Fibroblast of mammary gland (primary cell): ENCODE measurements around the gene SORCS2.

ENCODE experiments used
- DNase-seq: peaks from one replicate; pipeline ENCODE4 v3.0.0-alpha.2; 2010; ENCODE audit warnings: low read depth
- H3K4me3 ChIP-seq: 2 replicates; pipeline ENCODE4 v1.5.1; 2011; ENCODE audit warnings: low read depth, mild to moderate bottlenecking, low read length, moderate library complexity; ENCODE audit not compliant: control insufficient read depth
- TF ChIP-seq, protein P1 (sequence below): conservative IDR thresholded peaks from 2 replicates; pipeline ENCODE4 v1.5.1; 2011; ENCODE audit warnings: low read depth, low read length, inconsistent platforms; ENCODE audit not compliant: control insufficient read depth, insufficient read depth

The SORCS2 gene

DNA sequence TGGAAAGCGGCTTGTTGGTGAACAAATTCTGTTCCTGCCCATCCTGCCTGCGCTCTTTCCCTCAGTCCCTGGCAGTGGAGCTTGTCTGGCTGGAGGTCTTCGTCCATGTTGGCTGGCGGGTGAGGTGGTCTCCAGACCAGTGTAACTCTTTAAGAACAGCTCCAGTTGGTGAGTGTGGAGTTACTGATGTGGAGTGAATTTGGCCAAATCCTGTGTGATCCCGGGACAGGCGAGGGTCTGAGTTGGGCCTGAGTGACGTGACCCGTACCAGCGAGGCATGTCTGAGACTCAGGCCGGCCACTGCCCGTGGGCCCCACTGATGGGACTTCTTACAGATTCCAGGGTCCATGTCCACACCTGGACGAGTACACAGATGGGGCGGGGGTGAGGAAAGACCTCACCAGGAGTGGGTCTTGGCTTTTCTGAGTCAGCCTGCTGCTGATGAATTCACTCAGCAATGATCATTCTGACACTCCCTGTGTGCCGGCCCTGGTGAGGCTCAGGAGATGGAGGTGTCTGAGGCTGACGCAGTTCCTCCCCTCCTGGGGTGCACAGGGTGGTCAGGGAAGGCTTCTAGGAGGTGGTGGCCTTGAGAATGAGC is 196.9 kb downstream of the SORCS2 start:
- TF ChIP-seq, protein P1, sequence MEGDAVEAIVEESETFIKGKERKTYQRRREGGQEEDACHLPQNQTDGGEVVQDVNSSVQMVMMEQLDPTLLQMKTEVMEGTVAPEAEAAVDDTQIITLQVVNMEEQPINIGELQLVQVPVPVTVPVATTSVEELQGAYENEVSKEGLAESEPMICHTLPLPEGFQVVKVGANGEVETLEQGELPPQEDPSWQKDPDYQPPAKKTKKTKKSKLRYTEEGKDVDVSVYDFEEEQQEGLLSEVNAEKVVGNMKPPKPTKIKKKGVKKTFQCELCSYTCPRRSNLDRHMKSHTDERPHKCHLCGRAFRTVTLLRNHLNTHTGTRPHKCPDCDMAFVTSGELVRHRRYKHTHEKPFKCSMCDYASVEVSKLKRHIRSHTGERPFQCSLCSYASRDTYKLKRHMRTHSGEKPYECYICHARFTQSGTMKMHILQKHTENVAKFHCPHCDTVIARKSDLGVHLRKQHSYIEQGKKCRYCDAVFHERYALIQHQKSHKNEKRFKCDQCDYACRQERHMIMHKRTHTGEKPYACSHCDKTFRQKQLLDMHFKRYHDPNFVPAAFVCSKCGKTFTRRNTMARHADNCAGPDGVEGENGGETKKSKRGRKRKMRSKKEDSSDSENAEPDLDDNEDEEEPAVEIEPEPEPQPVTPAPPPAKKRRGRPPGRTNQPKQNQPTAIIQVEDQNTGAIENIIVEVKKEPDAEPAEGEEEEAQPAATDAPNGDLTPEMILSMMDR: no peak
- no peak for DNase-seq
- no peak overlapping the region for H3K4me3 ChIP-seq

DNA sequence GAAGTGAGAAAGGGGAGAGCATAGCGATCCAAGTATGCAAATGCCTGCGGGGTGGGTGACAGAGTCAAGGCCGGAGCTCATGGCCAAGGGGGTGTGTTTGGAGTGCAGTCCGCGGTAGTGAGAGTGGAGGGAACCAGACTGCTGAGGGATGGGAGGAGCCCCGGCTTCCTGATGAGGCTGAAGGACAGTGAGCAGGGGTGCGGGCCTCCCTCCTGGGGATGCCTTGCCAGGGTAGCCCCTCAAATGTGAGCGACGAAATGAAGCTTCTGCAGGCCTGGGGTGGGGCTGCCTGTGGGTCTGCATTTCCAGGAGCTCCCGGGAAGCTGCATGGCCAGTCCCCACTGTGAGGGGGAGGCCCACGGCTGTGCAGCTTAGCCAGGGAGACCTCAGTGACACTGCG is 197.4 kb downstream of the SORCS2 start:
- H3K4me3 ChIP-seq: no peak overlapping the region
- no peak for DNase-seq
- TF ChIP-seq, protein P1: no peak

DNA sequence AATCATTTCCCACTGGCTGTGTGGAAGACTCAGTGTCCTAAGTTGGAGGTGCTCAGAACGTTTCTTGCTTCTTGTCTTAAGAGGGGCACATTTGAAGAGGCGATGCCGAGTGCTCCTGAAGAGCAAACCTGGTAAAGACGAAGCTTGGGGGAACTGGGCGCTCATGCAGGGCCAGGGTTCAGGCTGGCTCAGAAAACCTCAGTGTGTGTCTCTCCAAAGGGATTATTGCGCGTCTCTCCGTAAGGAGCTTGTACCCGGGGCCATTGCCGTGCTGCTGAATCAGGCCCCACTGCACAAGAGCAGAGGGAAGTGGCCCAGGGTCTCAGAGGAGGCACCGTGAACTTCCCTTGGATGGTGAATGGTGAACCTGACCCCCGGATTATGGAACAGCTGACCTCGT is 198.0 kb downstream of the SORCS2 start:
- no peak overlapping the region for H3K4me3 ChIP-seq
- no peak for DNase-seq
- TF ChIP-seq, protein P1: no peak

- DNase-seq: no peak
- TF ChIP-seq, protein P1: no peak
- H3K4me3 ChIP-seq: no peak overlapping the region
These were observed 198.7 kb downstream of the SORCS2 start for GRCh38 chr4:7390906-7391636.

GRCh38 chr4:7391637-7392437 is 199.5 kb downstream of the SORCS2 start:
- TF ChIP-seq, protein P1: no peak
- no peak for DNase-seq

GRCh38 chr4:7392438-7393421 is 200.4 kb downstream of the SORCS2 start:
- TF ChIP-seq, protein P1: peak; percentile 33
- H3K4me3 ChIP-seq: no peak overlapping the region
- DNase-seq: peak; percentile 31

More at GRCh38 chr4:7391637-7392437, 199.5 kb downstream of the SORCS2 start:
- H3K4me3 ChIP-seq: no peak overlapping the region
